Measurements from ENCODE around the gene MSH4.
A peak's percentile ranks its signal among the peaks of the same experiment; 100 is the strongest.

MSH4 gene

DNA sequence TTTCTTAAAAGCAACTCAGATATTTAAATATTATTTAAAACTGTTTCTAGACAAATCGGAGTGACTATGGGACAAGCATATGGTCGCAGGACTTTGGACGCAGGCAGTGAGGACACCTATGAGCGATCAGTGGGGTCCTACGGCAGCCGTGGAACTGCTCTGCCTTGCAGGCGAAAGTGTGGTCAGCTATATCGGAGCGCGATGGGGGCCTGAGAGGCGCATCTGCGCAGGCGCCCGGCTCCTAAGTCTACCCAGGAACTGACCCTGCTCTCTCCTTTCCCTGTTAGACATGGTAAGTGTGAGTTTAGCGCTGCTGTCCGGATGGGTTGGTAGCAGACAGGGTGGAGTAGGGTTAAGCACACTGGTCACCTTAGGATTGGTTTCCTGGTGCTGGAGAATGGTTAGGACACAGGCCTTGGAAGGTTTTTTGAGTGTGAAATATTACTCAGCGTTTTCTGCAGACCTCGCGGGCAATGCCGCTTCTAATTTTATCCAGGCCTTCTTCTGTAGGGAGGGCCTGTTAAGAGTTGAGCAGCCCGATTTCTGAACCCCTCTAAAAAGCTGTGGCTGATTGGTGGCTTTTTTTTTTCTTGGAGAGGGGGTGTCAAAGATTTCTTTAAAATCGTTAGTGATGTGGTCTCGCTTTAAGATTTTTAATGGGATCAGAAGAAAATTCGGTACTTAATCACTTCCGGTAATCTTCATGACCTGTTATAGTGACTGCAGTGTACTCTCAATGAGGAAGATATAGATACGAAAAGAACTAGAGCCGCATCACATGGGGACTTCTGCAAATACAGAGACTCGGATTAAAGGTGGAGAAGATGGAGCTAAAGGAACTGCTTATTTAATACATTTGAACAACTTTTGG lies 10.5 kb upstream of the MSH4 start, which contains the start of gene RABGGTB:
TSS of gene RABGGTB (plus strand) at position 274 of the 871 bp plus-strand sequence. CDS start at position 290, 16 bp downstream.
- intact Hi-C loops (cut with DNase I; ENCODE audit: low total_unique reads) = loop anchor here (2.0 kb wide), 1 partner anchor 61 kb away; the partner anchor contains the start of gene ACADM

DNA sequence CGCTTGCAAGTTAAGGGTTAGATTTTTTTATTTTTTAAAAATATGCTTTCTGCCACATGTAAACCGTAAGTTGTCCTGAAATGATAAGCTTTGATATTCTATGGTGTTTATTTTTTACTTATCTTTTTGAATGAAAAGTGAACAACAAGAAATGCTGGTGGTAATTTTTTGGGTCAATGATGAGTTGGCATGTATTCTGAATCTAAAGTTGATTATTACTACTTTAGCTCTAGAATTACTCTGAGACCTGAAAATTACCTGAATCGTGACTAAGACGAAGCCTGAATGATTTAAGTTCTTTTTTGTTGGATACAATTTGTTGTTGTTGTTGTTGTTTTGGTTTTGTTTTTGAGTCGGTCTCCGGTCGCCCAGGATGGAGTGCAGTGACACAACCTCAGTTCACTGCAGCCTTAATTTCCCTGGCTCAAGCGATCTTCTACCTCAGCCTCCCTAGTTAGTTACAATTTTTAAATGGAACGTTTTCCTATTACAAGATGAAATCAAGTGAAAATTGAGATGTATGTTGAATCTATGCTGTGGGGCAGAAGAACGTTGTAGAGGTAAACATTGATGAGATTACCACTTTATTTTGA lies 9.7 kb upstream of the MSH4 start:
- Histone ChIP-seq H3K27me3 (no peaks in the 10 kb centered on the region), H3K4me3 (peak overlapping the region; percentile 59 to 62), H3K9me3 (no peaks in the 10 kb centered on the region), H3K27ac (peak overlapping the region; percentile 52 to 84), H3K4me1 (peaks cover 0 to 51% (median 38%) of the 10 kb centered on the region in 4 donors), H3K36me3 (peaks cover 20 to 24% (median 21%) of the 10 kb centered on the region in 3 donors)
- intact Hi-C loops (cut with DNase I; ENCODE audit: low total_unique reads) = no loop called here
- no peak for DNase-seq
- TF ChIP-seq CTCF (IDR thresholded peaks at IDR 0.05) = no peak

More for the DNA sequence above, 10.5 kb upstream of the MSH4 start, which contains the start of gene RABGGTB:
- Histone ChIP-seq H3K4me3 (peak within 1 kb of the TSS; percentile 59 to 62), H3K27ac (peak within 1 kb of the TSS; percentile 52 to 84), H3K27me3 (no peaks in the 10 kb centered on the region), H3K4me1 (peaks cover 0 to 51% (median 38%) of the 10 kb centered on the region in 4 donors), H3K9me3 (no peaks in the 10 kb centered on the region), H3K36me3 (peaks cover 12 to 16% (median 13%) of the 10 kb centered on the region in 3 donors)
- TF ChIP-seq CTCF (IDR thresholded peaks at IDR 0.05) = no peak
- DNase-seq = peak; percentile 92 to 96

DNA sequence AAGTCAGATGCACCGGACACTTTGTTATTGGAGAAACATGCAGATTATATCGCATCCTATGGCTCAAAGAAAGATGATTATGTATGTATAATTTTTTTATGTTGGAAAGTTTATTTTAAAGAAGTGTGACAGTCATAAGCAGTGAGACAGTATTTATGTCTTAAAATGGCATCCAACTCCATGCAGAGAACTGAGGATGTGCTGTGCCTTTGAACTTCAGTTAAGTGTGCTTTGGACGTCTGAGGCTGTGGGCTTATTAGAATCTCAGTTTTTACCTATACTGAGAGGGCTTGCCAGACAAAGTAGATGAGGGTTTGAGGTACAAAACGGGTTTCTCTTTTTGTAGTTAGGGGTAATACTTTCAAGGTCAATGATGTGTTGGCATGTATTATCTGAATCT lies 9.2 kb upstream of the MSH4 start:
- Histone ChIP-seq H3K4me1 (peaks cover 0 to 51% (median 38%) of the 10 kb centered on the region in 4 donors), H3K36me3 (peaks cover 25 to 29% (median 26%) of the 10 kb centered on the region in 3 donors), H3K9me3 (no peaks in the 10 kb centered on the region), H3K27me3 (no peaks in the 10 kb centered on the region), H3K27ac (peak overlapping the region; percentile 52 to 84), H3K4me3 (peak overlapping the region; percentile 59 to 62)
- no peak for DNase-seq
- intact Hi-C loops (cut with DNase I; ENCODE audit: low total_unique reads) = no loop called here
- no peak for TF ChIP-seq CTCF (IDR thresholded peaks at IDR 0.05)

DNA sequence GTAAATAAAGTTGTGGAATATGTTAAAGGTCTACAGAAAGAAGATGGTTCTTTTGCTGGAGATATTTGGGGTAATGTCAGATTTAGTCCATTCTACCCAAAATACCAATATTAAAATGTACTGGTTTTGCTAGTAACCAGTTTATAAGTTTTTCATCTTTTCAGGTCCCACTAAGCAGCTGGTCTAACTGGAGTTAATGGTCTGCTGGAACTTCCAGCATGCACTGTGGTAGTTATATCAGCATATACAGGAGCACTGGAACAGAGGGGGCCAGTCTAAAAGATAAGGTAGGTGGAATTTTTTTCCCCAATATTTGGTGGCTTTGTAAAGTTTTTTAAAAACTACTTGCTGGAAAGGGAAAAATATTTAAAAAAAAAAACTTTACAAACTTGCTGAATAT lies 6.7 kb upstream of the MSH4 start:
- Histone ChIP-seq H3K27me3 (no peaks in the 10 kb centered on the region), H3K27ac (peak overlapping the region in 1 of 2 donors; percentile 32), H3K9me3 (no peaks in the 10 kb centered on the region), H3K4me3 (no peak overlapping the region), H3K36me3 (peaks cover 49 to 54% (median 50%) of the 10 kb centered on the region in 3 donors), H3K4me1 (peaks cover 0 to 51% (median 38%) of the 10 kb centered on the region in 4 donors)
- TF ChIP-seq CTCF (IDR thresholded peaks at IDR 0.05) = no peak
- no peak for DNase-seq
- intact Hi-C loops (cut with DNase I; ENCODE audit: low total_unique reads) = no loop called here

- DNase-seq = no peak
- Histone ChIP-seq H3K36me3 (peaks cover 58 to 64% (median 60%) of the 10 kb centered on the region in 3 donors), H3K27me3 (no peaks in the 10 kb centered on the region), H3K9me3 (no peaks in the 10 kb centered on the region), H3K27ac (peak overlapping the region in 1 of 2 donors; percentile 32), H3K4me3 (no peak overlapping the region), H3K4me1 (peaks cover 0 to 45% (median 36%) of the 10 kb centered on the region in 4 donors)
- no peak for TF ChIP-seq CTCF (IDR thresholded peaks at IDR 0.05)
- intact Hi-C loops (cut with DNase I; ENCODE audit: low total_unique reads) = no loop called here
These were observed 5.7 kb upstream of the MSH4 start for GRCh38 chr1:75791022-75791421.

Measured in tibial artery (tissue), 4 donors.